Smooth muscle cell (in vitro differentiated cells): ENCODE data around the gene SDK2. TPM values are rescaled to one million over a fixed set of nuclear protein-coding genes. Genes with fewer than 3 reads are reported as not detected.

Experiments
- DNase-seq: peaks from one replicate; lab custom pipeline; 2025; ENCODE audit not compliant: unreplicated experiment; lab: John Stamatoyannopoulos, UW
- H2AFZ ChIP-seq: fragments of 200-600 bp; sonication (generic); 2 replicates; pipeline ENCODE4 v1.6.0; 2016; ENCODE audit warnings: antibody characterized with exemption, low read depth, mild to moderate bottlenecking
- H3F3A ChIP-seq: fragments of 200-600 bp; sonication (generic); 2 replicates; pipeline ENCODE4 v1.6.0; 2017; ENCODE audit warnings: antibody characterized with exemption, low read depth
- H3K27ac ChIP-seq: fragments of 200-600 bp; sonication (generic); 2 replicates; pipeline ENCODE4 v1.5.1; 2016; ENCODE audit warnings: low read depth, mild to moderate bottlenecking
- H3K27me3 ChIP-seq: fragments of 200-600 bp; sonication (generic); 2 replicates; pipeline ENCODE4 v1.6.1; 2016; ENCODE audit warnings: low read depth, mild to moderate bottlenecking
- H3K36me3 ChIP-seq: fragments of 200-600 bp; sonication (generic); 2 replicates; pipeline ENCODE4 v1.5.1; 2016; ENCODE audit warnings: low read depth
- H3K4me1 ChIP-seq: fragments of 200-600 bp; sonication (generic); 2 replicates; pipeline ENCODE4 v1.5.1; 2016; ENCODE audit warnings: low read depth
- H3K4me2 ChIP-seq: fragments of 200-600 bp; sonication (generic); 2 replicates; pipeline ENCODE4 v1.6.0; 2016; ENCODE audit warnings: mild to moderate bottlenecking
- H3K4me3 ChIP-seq: fragments of 200-600 bp; sonication (generic); 2 replicates; pipeline ENCODE4 v1.5.1; 2016; ENCODE audit warnings: mild to moderate bottlenecking
- H3K79me2 ChIP-seq: fragments of 200-600 bp; sonication (generic); 2 replicates; pipeline ENCODE4 v1.6.0; 2016; ENCODE audit warnings: low read depth, mild to moderate bottlenecking
- H3K9ac ChIP-seq: fragments of 200-600 bp; sonication (generic); 2 replicates; pipeline ENCODE4 v1.6.0; 2016; ENCODE audit warnings: low read depth
- H3K9me3 ChIP-seq: fragments of 200-600 bp; sonication (generic); replicated peaks from 2 replicates; pipeline ENCODE4 v1.5.1; 2016; ENCODE audit warnings: low read depth
- H4K20me1 ChIP-seq: fragments of 200-600 bp; sonication (generic); 2 replicates; pipeline ENCODE4 v1.6.0; 2016; ENCODE audit warnings: low read depth
- WGBS: methylation state at CpG from one replicate; pipeline ENCODE4 v1.1.7; 2016; ENCODE audit warnings: low lambda C conversion rate; 5-methylcytosine and 5-hydroxymethylcytosine counted together
- polyA plus RNA-seq: library from polyadenylated mRNA; unstranded; fragments of >200 nt; fragmentation: Nextera tagmentation; extraction: Ambion mirVana; gene quantifications from 2 replicates; pipeline ENCODE4 v1.2.1, GENCODE V29; 2016
- total RNA-seq: library from RNA; depleted of rRNA; stranded (reverse); fragments of >200 nt; gene quantifications from 2 replicates; pipeline ENCODE4 v1.2.3, GENCODE V29; 2014
- TF ChIP-seq, protein P1 (sequence below): fragments of 200-600 bp; sonication (generic); IDR thresholded peaks from 2 replicates; pipeline ENCODE4 v1.5.1; 2017; ENCODE audit warnings: borderline replicate concordance, mild to moderate bottlenecking, antibody characterized with exemption; ENCODE audit not compliant: insufficient read depth, poor library complexity, severe bottlenecking

The SDK2 gene
- total and polyA plus RNA-seq, 2 experiments from 2014 or later: 4.6 to 6.5 TPM

DNA sequence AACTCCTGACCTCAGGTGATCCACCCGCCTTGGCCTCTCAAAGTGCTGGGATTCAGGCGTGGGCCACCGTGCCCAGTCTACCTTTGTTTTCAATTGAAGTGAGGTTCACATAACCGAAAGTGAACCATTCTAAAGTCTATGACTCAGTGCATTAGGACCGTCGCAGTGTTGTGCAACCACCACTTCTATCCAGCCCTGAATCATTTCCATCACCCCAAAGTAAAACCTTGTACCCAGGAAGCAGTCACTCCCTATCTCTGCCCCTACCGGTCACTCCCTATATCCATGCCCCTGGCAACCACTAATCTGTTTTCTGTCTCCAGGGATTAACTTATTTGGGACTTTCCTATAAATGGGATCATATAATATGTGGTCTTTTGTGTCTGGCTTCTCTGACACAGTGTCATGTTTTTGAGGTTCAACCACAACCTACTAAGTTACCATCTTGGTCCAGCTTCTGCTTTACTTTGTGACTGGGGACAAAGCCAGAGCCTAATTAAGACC is 304.1 kb downstream of the SDK2 start:
- Histone ChIP-seq H2AFZ (no peak overlapping the region), H3K9me3 (no peaks in the 10 kb centered on the region), H3F3A (peaks cover 2% of the 10 kb centered on the region), H3K4me3 (no peak overlapping the region), H3K36me3 (no peaks in the 10 kb centered on the region), H3K27me3 (no peaks in the 10 kb centered on the region), H3K9ac (peak overlapping the region; percentile 78), H3K27ac (peak overlapping the region; percentile 97), H3K4me1 (peaks cover 34% of the 10 kb centered on the region), H4K20me1 (no peaks in the 10 kb centered on the region), H3K4me2 (peak overlapping the region; percentile 53), H3K79me2 (no peaks in the 10 kb centered on the region)
- DNase-seq: no peak
- 29% methylated on average over 7 of the region's 7 CpGs for WGBS
- TF ChIP-seq, protein P1, sequence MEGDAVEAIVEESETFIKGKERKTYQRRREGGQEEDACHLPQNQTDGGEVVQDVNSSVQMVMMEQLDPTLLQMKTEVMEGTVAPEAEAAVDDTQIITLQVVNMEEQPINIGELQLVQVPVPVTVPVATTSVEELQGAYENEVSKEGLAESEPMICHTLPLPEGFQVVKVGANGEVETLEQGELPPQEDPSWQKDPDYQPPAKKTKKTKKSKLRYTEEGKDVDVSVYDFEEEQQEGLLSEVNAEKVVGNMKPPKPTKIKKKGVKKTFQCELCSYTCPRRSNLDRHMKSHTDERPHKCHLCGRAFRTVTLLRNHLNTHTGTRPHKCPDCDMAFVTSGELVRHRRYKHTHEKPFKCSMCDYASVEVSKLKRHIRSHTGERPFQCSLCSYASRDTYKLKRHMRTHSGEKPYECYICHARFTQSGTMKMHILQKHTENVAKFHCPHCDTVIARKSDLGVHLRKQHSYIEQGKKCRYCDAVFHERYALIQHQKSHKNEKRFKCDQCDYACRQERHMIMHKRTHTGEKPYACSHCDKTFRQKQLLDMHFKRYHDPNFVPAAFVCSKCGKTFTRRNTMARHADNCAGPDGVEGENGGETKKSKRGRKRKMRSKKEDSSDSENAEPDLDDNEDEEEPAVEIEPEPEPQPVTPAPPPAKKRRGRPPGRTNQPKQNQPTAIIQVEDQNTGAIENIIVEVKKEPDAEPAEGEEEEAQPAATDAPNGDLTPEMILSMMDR: peak; percentile 37

DNA sequence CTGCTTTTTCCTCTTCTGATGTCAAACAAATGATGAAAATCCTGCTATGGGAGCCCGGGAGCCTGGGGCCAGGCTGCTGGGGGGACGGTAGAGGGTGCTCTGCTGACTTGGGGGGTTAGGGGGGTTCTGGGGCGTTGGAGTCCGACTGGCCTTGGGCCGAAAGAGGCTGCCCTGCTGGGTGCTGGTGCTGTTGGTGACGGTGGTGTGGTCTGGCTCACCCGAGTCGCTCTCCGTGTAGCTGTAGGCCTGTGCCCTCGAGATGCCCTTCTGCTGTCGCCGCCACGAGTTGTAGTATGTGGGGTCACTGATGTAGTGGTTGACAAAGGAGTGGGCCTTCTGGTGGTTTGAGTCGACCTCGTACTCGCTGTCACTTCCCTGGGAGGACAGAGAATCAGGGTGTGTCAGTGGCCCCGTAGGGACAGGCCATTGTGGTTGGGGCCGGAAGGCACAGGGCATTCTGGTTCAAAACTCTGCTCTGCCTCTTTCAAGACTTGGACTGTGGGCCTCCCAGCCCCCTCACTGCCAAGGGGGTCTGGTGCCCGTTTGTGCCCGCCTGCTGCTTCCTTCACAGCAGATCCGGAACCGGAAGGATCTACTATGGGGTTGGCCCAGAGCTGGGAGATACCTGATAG is 305.6 kb downstream of the SDK2 start:
- Histone ChIP-seq H2AFZ (no peak overlapping the region), H3K27ac (peak overlapping the region; percentile 24), H3K27me3 (no peaks in the 10 kb centered on the region), H3K9me3 (no peaks in the 10 kb centered on the region), H3K9ac (no peak overlapping the region), H3F3A (peaks cover 2% of the 10 kb centered on the region), H3K4me2 (no peak overlapping the region), H3K4me3 (no peak overlapping the region), H3K4me1 (peaks cover 24% of the 10 kb centered on the region), H3K79me2 (no peaks in the 10 kb centered on the region), H3K36me3 (no peaks in the 10 kb centered on the region), H4K20me1 (no peaks in the 10 kb centered on the region)
- WGBS: 97% methylated on average over 22 of the region's 22 CpGs
- DNase-seq: no peak
- TF ChIP-seq, protein P1: no peak

DNA sequence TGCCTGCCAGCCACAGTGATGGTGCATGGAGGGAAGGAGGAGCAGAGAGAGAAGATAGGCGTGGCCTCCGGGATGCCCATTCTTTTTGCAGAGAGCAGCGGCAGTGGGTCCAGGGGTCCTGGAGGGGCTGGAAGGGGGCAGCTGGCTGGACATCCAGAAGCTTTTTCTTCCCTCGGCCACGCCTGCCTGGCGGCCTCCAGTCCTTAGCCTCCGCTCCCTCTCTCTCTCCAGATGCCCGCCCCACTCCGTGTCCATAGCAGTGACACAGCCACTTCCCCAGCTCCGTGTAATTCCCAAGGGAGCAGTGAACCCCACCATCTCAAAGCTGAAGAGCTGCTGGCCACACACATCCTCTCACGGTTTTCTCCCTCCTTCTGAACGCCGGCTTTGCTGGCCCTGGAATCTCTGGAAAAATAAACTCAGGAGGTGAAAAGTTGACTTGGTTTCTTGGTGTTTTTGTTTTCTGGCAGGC is 306.2 kb downstream of the SDK2 start:
- no peaks in the 10 kb centered on the region for H3K27me3 ChIP-seq

More for the DNA sequence above, 306.2 kb downstream of the SDK2 start:
- no peak overlapping the region for H3K9ac ChIP-seq
- H2AFZ ChIP-seq: no peak overlapping the region
- no peak overlapping the region for H3K4me2 ChIP-seq
- H3K36me3 ChIP-seq: no peaks in the 10 kb centered on the region
- no peaks in the 10 kb centered on the region for H4K20me1 ChIP-seq
- WGBS: 72% methylated on average over 12 of the region's 13 CpGs
- H3K79me2 ChIP-seq: no peaks in the 10 kb centered on the region
- peak overlapping the region; percentile 24 for H3K27ac ChIP-seq
- peaks cover 21% of the 10 kb centered on the region for H3K4me1 ChIP-seq
- no peak overlapping the region for H3K4me3 ChIP-seq
- peaks cover 2% of the 10 kb centered on the region for H3F3A ChIP-seq
- TF ChIP-seq, protein P1: no peak
- no peak for DNase-seq
- H3K9me3 ChIP-seq: no peaks in the 10 kb centered on the region
